ENCODE data around the gene IL5RA.

Gene IL5RA

GRCh38 chr3:3066910-3067309 is 43.3 kb downstream of the IL5RA start:
- Mint-ChIP-seq H3K4me3 (no peak overlapping the region), H3K27ac (no peak overlapping the region), H3K4me1 (peaks cover 5 to 13% of the 10 kb centered on the region in 2 donors), H3K9me3 (no peaks in the 10 kb centered on the region), H3K27me3 (no peaks in the 10 kb centered on the region), H3K36me3 (no peaks in the 10 kb centered on the region)
- DNase-seq (no peak), ATAC-seq (replicated peaks) (no peak)

DNA sequence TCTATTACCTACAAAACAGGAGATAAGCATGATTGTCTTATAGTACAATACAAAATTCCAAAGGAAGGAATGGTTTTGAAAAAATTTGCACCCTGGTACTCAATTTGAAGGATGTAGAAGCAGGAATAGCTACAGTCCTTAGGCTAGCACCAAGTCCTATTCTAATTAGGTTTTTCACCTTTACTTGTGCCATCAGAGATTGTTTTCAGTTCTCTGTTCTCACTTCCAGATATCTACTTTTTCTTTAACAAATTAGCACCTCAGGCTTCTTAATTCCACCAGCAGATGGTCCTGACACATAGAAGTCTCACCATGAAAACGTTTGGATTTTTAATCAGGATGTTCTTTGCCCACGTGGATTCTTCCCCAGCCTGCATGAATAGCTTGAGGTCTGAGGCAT is 43.8 kb downstream of the IL5RA start:
- Mint-ChIP-seq H3K4me1 (peaks cover 5 to 13% of the 10 kb centered on the region in 2 donors), H3K9me3 (no peaks in the 10 kb centered on the region), H3K4me3 (no peak overlapping the region), H3K36me3 (no peaks in the 10 kb centered on the region), H3K27ac (no peak overlapping the region), H3K27me3 (no peaks in the 10 kb centered on the region)
- DNase-seq (no peak), ATAC-seq (replicated peaks) (peak; percentile 84 to 89)

DNA sequence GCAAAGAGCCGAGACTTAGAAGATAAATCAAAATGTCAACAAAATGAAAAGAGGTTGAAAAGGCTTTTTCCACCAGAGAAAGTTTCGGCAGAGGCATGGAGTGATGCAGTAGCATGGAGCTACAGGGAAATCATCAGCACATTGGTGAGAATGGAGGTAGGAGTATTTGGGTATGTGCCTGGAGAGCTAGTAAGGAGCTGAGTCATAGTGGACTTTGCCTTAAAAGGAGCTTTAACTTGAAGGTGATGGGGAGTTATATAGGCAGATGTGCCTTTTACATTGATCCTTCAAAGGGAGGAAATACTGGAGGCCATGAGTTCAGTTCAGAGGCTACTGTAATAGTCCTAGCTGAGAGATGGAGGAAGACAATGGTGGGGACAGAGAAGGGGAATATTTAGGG is 44.3 kb downstream of the IL5RA start:
- Mint-ChIP-seq H3K27me3 (no peaks in the 10 kb centered on the region), H3K36me3 (no peaks in the 10 kb centered on the region), H3K27ac (no peak overlapping the region), H3K4me1 (peaks cover 5 to 13% of the 10 kb centered on the region in 2 donors), H3K4me3 (no peak overlapping the region), H3K9me3 (no peaks in the 10 kb centered on the region)
- DNase-seq (no peak), ATAC-seq (replicated peaks) (peak; percentile 58 to 59)

- no peak overlapping the region for H3K4me3 Mint-ChIP-seq
- no peaks in the 10 kb centered on the region for H3K9me3 Mint-ChIP-seq
- H3K27ac Mint-ChIP-seq, result no peak overlapping the region
- H3K4me1 Mint-ChIP-seq, result peaks cover 5 to 13% of the 10 kb centered on the region in 2 donors
- DNase-seq (no peak), ATAC-seq (replicated peaks) (no peak)
- H3K27me3 Mint-ChIP-seq, result peaks cover under 1 to 2% of the 10 kb centered on the region in 2 donors
- no peaks in the 10 kb centered on the region for H3K36me3 Mint-ChIP-seq
These were observed 45.9 kb downstream of the IL5RA start for GRCh38 chr3:3064297-3064696.

- Mint-ChIP-seq H3K4me1 (no peaks in the 10 kb centered on the region), H3K27me3 (peaks cover 10 to 11% of the 10 kb centered on the region in 2 donors), H3K27ac (no peak overlapping the region), H3K36me3 (no peaks in the 10 kb centered on the region), H3K9me3 (peaks cover 0 to 2% of the 10 kb centered on the region in 2 donors), H3K4me3 (no peak overlapping the region)
- no peak for ATAC-seq (replicated peaks)
- DNase-seq, result no peak
These were observed 50.5 kb downstream of the IL5RA start for GRCh38 chr3:3059645-3060044.

DNA sequence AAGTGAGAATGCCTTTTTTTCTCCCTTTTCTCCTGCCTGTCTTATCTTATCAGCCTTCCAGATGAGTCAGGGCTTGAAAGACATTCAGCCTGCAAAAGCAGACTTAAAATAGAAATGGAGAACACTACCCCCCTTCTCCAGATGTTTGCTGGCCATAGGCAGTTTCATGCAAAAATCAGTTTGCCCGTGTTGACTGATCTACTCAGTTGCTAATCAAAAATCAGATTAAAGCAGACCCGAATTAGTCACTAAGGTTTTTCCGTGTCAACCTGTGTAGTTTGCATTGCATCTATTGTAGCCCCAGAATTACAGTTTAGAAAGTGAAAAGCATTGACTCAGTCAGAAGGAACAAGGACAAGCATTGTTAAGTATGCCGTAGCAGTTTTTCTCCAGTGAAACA is 56.2 kb downstream of the IL5RA start:
- Mint-ChIP-seq H3K4me1 (peaks cover 0 to 1% of the 10 kb centered on the region in 2 donors), H3K36me3 (no peaks in the 10 kb centered on the region), H3K27me3 (peaks cover 7 to 10% of the 10 kb centered on the region in 2 donors), H3K27ac (no peak overlapping the region), H3K9me3 (peaks cover 0 to 2% of the 10 kb centered on the region in 2 donors), H3K4me3 (no peak overlapping the region)
- no peak for ATAC-seq (replicated peaks)
- DNase-seq, result no peak

DNA sequence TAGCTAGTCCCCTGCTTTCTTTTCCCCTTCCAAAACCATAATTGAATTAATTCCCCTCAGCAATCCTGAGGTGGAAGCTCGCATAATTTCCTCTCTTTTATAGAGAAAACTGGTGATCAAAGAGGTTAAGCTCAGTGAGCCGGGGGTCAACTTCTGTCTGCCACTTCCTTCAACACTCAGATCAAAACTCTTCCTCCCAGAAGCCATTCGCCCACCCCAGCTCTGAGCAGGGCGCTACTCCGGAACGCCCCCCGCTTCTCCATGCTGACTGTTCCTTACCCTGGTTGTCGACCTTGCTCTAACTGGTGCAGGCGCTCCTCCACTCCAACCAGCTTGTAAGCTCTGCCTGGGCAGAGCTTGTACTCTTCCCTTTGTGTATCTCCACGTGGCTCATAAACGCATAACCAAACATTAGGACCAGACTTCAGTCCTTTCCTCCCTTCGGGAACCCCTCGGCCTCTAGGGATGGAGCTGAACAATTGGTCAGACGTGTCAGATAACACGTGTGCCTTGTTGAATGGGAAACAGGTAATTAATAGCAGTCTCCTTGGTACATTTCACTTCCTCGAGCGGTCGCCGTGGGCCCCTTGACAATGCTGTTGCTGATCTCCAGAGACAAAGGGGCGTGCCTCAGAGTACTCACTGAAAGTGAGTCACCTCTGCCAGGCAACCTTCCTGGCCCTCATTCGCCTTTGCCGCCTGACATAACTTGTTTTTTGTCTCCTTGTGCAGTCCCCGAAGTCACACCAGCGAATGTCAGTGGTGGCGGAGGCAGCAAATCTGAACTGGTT is 71.8 kb downstream of the IL5RA start:
- Mint-ChIP-seq H3K36me3 (no peaks in the 10 kb centered on the region), H3K27me3 (peaks cover 4 to 23% of the 10 kb centered on the region in 2 donors), H3K27ac (no peak overlapping the region), H3K4me1 (no peaks in the 10 kb centered on the region), H3K4me3 (no peak overlapping the region), H3K9me3 (no peaks in the 10 kb centered on the region)
- no peak for ATAC-seq (replicated peaks)
- no peak for DNase-seq

- Mint-ChIP-seq H3K27me3 (peaks cover 4 to 23% of the 10 kb centered on the region in 2 donors), H3K36me3 (no peaks in the 10 kb centered on the region), H3K27ac (no peak overlapping the region), H3K4me1 (no peaks in the 10 kb centered on the region), H3K9me3 (no peaks in the 10 kb centered on the region), H3K4me3 (no peak overlapping the region)
- DNase-seq, result no peak
- no peak for ATAC-seq (replicated peaks)
These were observed 73.0 kb downstream of the IL5RA start for GRCh38 chr3:3037156-3037555.

- H3K4me3 Mint-ChIP-seq, result no peak overlapping the region
These were observed 78.8 kb downstream of the IL5RA start for GRCh38 chr3:3031326-3031725.

DNA sequence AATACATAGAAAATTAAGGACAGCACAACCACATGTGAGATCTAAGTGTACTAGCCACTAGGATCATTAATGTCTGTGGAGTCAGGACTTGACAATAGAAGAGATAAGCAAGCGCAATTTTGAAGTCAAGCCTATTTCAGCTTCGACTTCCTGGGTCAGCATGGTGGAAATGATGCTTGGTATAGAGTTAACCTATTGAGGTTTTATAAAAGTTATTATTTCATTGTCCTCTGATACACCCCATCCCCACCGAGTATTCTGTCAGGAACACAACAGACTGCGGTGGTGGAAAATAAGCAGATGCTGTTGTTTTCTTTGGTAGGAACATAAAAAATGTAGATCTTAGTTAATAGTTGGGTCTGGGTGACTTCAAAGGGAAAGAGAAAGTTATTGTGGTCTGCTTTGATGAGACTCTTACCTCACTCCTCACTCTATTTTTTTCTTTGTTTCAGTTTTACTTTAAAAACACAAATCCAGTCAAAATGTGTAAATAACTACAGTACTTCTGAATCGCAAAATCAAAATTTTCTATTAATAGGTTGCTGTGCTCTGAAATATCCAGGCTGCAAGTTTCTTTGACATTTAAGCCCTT is 82.1 kb downstream of the IL5RA start:
- Mint-ChIP-seq H3K4me3 (no peak overlapping the region), H3K36me3 (no peaks in the 10 kb centered on the region), H3K27ac (no peak overlapping the region), H3K27me3 (peaks cover 4 to 10% of the 10 kb centered on the region in 2 donors), H3K9me3 (no peaks in the 10 kb centered on the region), H3K4me1 (no peaks in the 10 kb centered on the region)
- no peak for DNase-seq
- no peak for ATAC-seq (replicated peaks)

More at GRCh38 chr3:3031326-3031725, 78.8 kb downstream of the IL5RA start:
- Mint-ChIP-seq H3K27me3 (no peaks in the 10 kb centered on the region), H3K9me3 (no peaks in the 10 kb centered on the region), H3K36me3 (no peaks in the 10 kb centered on the region), H3K4me1 (no peaks in the 10 kb centered on the region), H3K27ac (no peak overlapping the region)
- ATAC-seq (replicated peaks) (no peak), DNase-seq (no peak)

DNA sequence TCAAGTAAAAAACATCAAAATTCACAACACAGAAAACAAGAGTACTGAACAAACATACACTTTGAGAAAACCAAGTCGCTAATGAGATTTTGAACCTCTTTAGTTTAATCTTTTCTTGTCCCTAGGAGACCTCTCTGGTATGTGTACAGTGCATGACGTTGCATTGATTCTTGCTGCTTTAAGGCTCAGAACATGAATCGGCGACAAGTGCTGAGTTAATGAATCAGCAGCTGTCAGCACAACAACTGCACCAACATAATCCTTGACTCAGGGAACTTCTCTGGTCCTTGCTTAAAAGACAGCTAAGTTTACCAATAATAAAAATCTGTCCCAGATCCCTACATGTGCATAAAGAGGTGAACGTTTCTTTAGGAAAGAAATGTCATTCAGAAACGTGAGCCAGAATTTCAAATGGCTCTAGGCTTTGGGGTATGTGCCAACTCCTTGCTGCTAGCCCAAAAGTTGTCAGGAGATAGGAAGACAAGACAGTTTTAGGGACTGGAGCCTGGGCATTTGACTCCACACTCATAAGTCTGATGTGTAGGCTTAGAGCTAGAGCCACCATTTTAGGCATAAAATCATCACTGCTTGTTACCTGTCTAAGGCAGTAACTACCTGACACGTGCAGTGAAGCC is 86.9 kb downstream of the IL5RA start:
- peaks cover 11 to 15% of the 10 kb centered on the region in 2 donors for H3K27me3 Mint-ChIP-seq
- no peaks in the 10 kb centered on the region for H3K9me3 Mint-ChIP-seq
- H3K4me1 Mint-ChIP-seq, result no peaks in the 10 kb centered on the region
- H3K27ac Mint-ChIP-seq, result no peak overlapping the region
- no peaks in the 10 kb centered on the region for H3K36me3 Mint-ChIP-seq
- DNase-seq (no peak), ATAC-seq (replicated peaks) (no peak)
- H3K4me3 Mint-ChIP-seq, result no peak overlapping the region

- Mint-ChIP-seq H3K4me3 (no peak overlapping the region), H3K36me3 (no peaks in the 10 kb centered on the region), H3K27ac (no peak overlapping the region), H3K27me3 (peaks cover 11 to 21% of the 10 kb centered on the region in 2 donors), H3K4me1 (no peaks in the 10 kb centered on the region), H3K9me3 (no peaks in the 10 kb centered on the region)
- ATAC-seq (replicated peaks), result no peak
- no peak for DNase-seq
These were observed 90.0 kb downstream of the IL5RA start for GRCh38 chr3:3020209-3020608.
